Erythroblast (primary cell): ENCODE results near the gene RBP7.

Source experiments
- GATA1 ChIP-seq: IDR thresholded peaks from 2 replicates; pipeline ENCODE4 v1.6.1; 2011; ENCODE audit warnings: low read depth, mild to moderate bottlenecking, control low read depth, low read length, moderate library complexity
- POLR2A ChIP-seq: IDR thresholded peaks from 2 replicates; pipeline ENCODE4 v1.6.1; 2011; ENCODE audit warnings: mild to moderate bottlenecking, low read length

GRCh38 chr1:10050611-10051010 lies 53.6 kb downstream of the RBP7 start:
- TF ChIP-seq POLR2A (no peak), GATA1 (no peak)
